ENCODE measurements around the gene LILRB4. TPM values are rescaled to one million over a fixed set of nuclear protein-coding genes. Genes with fewer than 3 reads are reported as not detected.

Gene LILRB4
- total and polyA plus RNA-seq, 2 of the 4 experiments (the other 2 are of a cell fraction): not detected

DNA sequence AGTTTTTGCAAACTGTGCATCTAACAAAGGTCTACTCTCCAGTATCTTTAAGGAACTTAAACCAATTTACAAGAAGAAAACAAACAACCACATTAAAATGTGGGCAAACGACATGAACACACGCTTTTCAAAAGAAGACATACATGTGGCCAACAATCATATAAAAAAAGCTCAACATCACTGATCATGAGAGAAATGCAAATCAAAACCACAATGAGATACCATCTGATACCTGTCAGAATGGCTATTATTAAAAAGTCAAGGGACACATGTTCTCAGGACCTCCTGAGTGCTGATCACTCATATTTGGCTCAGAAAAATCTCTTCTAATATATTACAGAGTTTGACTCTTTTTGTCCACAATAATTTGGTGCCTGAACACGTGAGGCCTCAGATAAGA is 46.7 kb upstream of the LILRB4 start:
- H3K79me1 ChIP-seq (ENCODE audit: low read depth in 1 of 2, low read length in 2 of 2): no peaks in the 10 kb centered on the region
- H3K4me1 ChIP-seq (ENCODE audit: control insufficient read depth, insufficient read depth, low read length): no peaks in the 10 kb centered on the region
- no peak overlapping the region for H2AK9ac ChIP-seq (replicated peaks; ENCODE audit: low read depth, low read length, poor library complexity)
- no peak overlapping the region for H3K18ac ChIP-seq (ENCODE audit: low read depth, low read length)
- H4K8ac ChIP-seq (ENCODE audit: low read depth in 2 of 2, low read length in 2 of 2): no peak overlapping the region
- H3K27ac ChIP-seq (ENCODE audit: insufficient read depth, low read length): no peak overlapping the region
- no peak overlapping the region for H2AK5ac ChIP-seq (ENCODE audit: low read depth, low read length)
- H3K9me3 ChIP-seq (ENCODE audit: control insufficient read depth, insufficient read depth, low read length): peaks cover 7% of the 10 kb centered on the region
- no peak overlapping the region for H2BK20ac ChIP-seq (ENCODE audit: low read depth, low read length)
- WGBS, 2 experiments (ENCODE audit: extremely low coverage in 2 of 2, insufficient read length in 1 of 2): no CpG with 5 or more reads among the region's 3 CpGs
- no peak overlapping the region for H3K4me2 ChIP-seq (ENCODE audit: low read depth, low read length)
- TF ChIP-seq CEBPB (IDR thresholded peaks at IDR 0.05; ENCODE audit: low read depth, low read length) (no peak), CHD1 (IDR thresholded peaks at IDR 0.05; ENCODE audit: low read depth, low read length) (no peak), FOS (IDR thresholded peaks at IDR 0.05; ENCODE audit: low read depth, low read length) (no peak), NFE2L2 (IDR thresholded peaks at IDR 0.05; ENCODE audit: low read depth, low read length) (no peak), BHLHE40 (IDR thresholded peaks at IDR 0.05; ENCODE audit: low read depth, low read length) (no peak), MAFK (IDR thresholded peaks at IDR 0.05; ENCODE audit: low read depth, low read length) (no peak), MXI1 (IDR thresholded peaks at IDR 0.05; ENCODE audit: borderline replicate concordance, low read depth, low read length) (no peak), RFX5 (IDR thresholded peaks at IDR 0.05; ENCODE audit: low read depth, low read length) (no peak), POLR2A (IDR thresholded peaks at IDR 0.05; ENCODE audit: low read depth, low read length) (no peak), SMC3 (IDR thresholded peaks at IDR 0.05; ENCODE audit: low read depth, low read length) (no peak), RCOR1 (IDR thresholded peaks at IDR 0.05; ENCODE audit: insufficient replicate concordance, low read length) (no peak)
- TF ChIP-seq, protein P1, sequence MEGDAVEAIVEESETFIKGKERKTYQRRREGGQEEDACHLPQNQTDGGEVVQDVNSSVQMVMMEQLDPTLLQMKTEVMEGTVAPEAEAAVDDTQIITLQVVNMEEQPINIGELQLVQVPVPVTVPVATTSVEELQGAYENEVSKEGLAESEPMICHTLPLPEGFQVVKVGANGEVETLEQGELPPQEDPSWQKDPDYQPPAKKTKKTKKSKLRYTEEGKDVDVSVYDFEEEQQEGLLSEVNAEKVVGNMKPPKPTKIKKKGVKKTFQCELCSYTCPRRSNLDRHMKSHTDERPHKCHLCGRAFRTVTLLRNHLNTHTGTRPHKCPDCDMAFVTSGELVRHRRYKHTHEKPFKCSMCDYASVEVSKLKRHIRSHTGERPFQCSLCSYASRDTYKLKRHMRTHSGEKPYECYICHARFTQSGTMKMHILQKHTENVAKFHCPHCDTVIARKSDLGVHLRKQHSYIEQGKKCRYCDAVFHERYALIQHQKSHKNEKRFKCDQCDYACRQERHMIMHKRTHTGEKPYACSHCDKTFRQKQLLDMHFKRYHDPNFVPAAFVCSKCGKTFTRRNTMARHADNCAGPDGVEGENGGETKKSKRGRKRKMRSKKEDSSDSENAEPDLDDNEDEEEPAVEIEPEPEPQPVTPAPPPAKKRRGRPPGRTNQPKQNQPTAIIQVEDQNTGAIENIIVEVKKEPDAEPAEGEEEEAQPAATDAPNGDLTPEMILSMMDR (conservative IDR thresholded peaks at IDR 0.05; ENCODE audit: low read depth, low read length): no peak
- TF ChIP-seq, protein P2, sequence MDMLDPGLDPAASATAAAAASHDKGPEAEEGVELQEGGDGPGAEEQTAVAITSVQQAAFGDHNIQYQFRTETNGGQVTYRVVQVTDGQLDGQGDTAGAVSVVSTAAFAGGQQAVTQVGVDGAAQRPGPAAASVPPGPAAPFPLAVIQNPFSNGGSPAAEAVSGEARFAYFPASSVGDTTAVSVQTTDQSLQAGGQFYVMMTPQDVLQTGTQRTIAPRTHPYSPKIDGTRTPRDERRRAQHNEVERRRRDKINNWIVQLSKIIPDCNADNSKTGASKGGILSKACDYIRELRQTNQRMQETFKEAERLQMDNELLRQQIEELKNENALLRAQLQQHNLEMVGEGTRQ (IDR thresholded peaks at IDR 0.05; ENCODE audit: low read depth, low read length): no peak
- no peaks in the 10 kb centered on the region for H3K36me3 ChIP-seq (ENCODE audit: control insufficient read depth, insufficient read depth, low read length)
- intact Hi-C loops (cut with micrococcal nuclease) (no loop called here), dilution Hi-C loops (cut with HindIII; ENCODE audit: low sequenced_read_pairs, unreplicated experiment) (no loop called here), in situ Hi-C loops (cut with MboI; ENCODE audit: low sequenced_read_pairs) (no loop called here)
- DNase-seq (no peak), ATAC-seq (ENCODE audit: low read depth) (no peak)
- H4K5ac ChIP-seq (ENCODE audit: low read depth, low read length): no peak overlapping the region
- CTCF ChIA-PET: no interaction called here
- BruUV-seq (replicated peaks): no TSS peak
- no peak overlapping the region for H4K91ac ChIP-seq (ENCODE audit: insufficient read depth, low read depth, low read length)
- no peak overlapping the region for H3K23ac ChIP-seq (ENCODE audit: low read depth, low read length)
- no peak overlapping the region for H2BK5ac ChIP-seq (ENCODE audit: low read depth, low read length, poor library complexity, severe bottlenecking)
- no peaks in the 10 kb centered on the region for H3K9me1 ChIP-seq (ENCODE audit: insufficient read depth, low read length)
- H2BK15ac ChIP-seq (ENCODE audit: low read depth, low read length): no peak overlapping the region
- H3K14ac ChIP-seq (replicated peaks; ENCODE audit: low read depth, low read length): no peak overlapping the region
- H3K9ac ChIP-seq (ENCODE audit: low read depth, low read length): no peak overlapping the region
- no peaks in the 10 kb centered on the region for H3K27me3 ChIP-seq (ENCODE audit: control insufficient read depth, insufficient read depth, low read length)
- H2AFZ ChIP-seq (replicated peaks; ENCODE audit: low read length, poor library complexity): no peak overlapping the region
- no peak overlapping the region for H3K4me3 ChIP-seq (ENCODE audit: insufficient read depth, low read depth, low read length)
- H3K56ac ChIP-seq (ENCODE audit: extremely low read depth, insufficient read depth, low read length): no peak overlapping the region
- no peaks in the 10 kb centered on the region for H4K20me1 ChIP-seq (ENCODE audit: insufficient read depth, low read length)
- H2BK120ac ChIP-seq (ENCODE audit: low read depth, low read length): no peak overlapping the region
- H3K4ac ChIP-seq (ENCODE audit: low read depth, low read length): no peak overlapping the region
- POLR2A ChIA-PET (ENCODE audit: unreplicated experiment): no interaction called here

Data from IMR-90 (cell line).